ENCODE measurements around the gene GP9.
"Not testable (repeated sequence)": the region's sequence is repeated elsewhere in the genome, so short reads cannot be mapped to it uniquely, and the experiment has no call there.

Gene GP9

GRCh38 chr3:129106320-129106719 is 45.7 kb downstream of the GP9 start:
- in situ Hi-C loops (cut with MboI; ENCODE audit: low sequenced_read_pairs, unreplicated experiment), result no loop called here
- no peak for DNase-seq (ENCODE audit: low spot score)
- TF ChIP-seq CTCF (IDR thresholded peaks at IDR 0.05; ENCODE audit: borderline replicate concordance, control extremely low read depth, extremely low read depth, insufficient read depth, missing control alignments), result no peak

- DNase-seq (ENCODE audit: low spot score), result no peak
- TF ChIP-seq CTCF (IDR thresholded peaks at IDR 0.05; ENCODE audit: borderline replicate concordance, control extremely low read depth, extremely low read depth, insufficient read depth, missing control alignments), result no peak
- in situ Hi-C loops (cut with MboI; ENCODE audit: low sequenced_read_pairs, unreplicated experiment), result no loop called here
These were observed 46.4 kb downstream of the GP9 start for GRCh38 chr3:129106866-129107565.

GRCh38 chr3:129107793-129108192 is 47.2 kb downstream of the GP9 start:
- no peak for TF ChIP-seq CTCF (IDR thresholded peaks at IDR 0.05; ENCODE audit: borderline replicate concordance, control extremely low read depth, extremely low read depth, insufficient read depth, missing control alignments)
- in situ Hi-C loops (cut with MboI; ENCODE audit: low sequenced_read_pairs, unreplicated experiment), result no loop called here
- DNase-seq (ENCODE audit: low spot score), result no peak

- DNase-seq (ENCODE audit: low spot score); in situ Hi-C loops (cut with MboI; ENCODE audit: low sequenced_read_pairs, unreplicated experiment): not testable (repeated sequence)
These were observed 50.6 kb downstream of the GP9 start for GRCh38 chr3:129111076-129111780.

Data from GM13976 (cell line).